HepG2 (cell line): Measurements from ENCODE around the gene SIAH2. TPM values are rescaled to one million over a fixed set of nuclear protein-coding genes. Genes with fewer than 3 reads are reported as not detected.

Source experiments
- ATAC-seq: fragments of 200-7000 bp; cut with Tn5 transposase; 3 replicates; pipeline ENCODE4 v1.9.1; 2020; ENCODE audit warnings: mild to moderate bottlenecking, moderate library complexity
- BruUV-seq: library from RNA; stranded (reverse); fragments of 400-500 nt; replicated peaks from 2 replicates; lab custom pipeline; 2021; lab: Mats Ljungman, UMichigan
- CTCF ChIA-PET: fragments of 300-600 bp; formaldehyde crosslinking; extraction: SDS; loops from one replicate; lab custom pipeline; 2021; ENCODE audit warnings: low total read pairs, inconsistent platforms, low intra/inter-chr PET ratio; lab: Yijun Ruan, JAX
- POLR2A ChIA-PET: fragments of 350-600 bp; sonication (Branson Sonifier 250); formaldehyde crosslinking; loops from one replicate; lab custom pipeline; 2020; ENCODE audit warnings: antibody characterized with exemption, inconsistent platforms; lab: Yijun Ruan, JAX
- DNase-seq: peaks from one replicate; pipeline ENCODE4 v3.0.0-alpha.2; 2015; ENCODE audit warnings: low spot score
- FAIRE-seq: peaks from 3 replicates; lab custom pipeline; 2011; peaks lifted over from hg19 to GRCh38; lab: Jason Lieb, UNC
- H2AFZ ChIP-seq: one replicate; pipeline ENCODE4 v1.6.1; 2011; ENCODE audit warnings: low read length, inconsistent platforms
- H3K27ac ChIP-seq: fragments of 300-600 bp; 3 replicates; pipeline ENCODE4 v1.8.0; 2011; ENCODE audit warnings: mixed run types, mild to moderate bottlenecking, mixed read lengths, low read length, inconsistent platforms; ENCODE audit not compliant: insufficient read depth; ENCODE audit errors: extremely low read length
- H3K27me3 ChIP-seq, 2 experiments: fragments of 200-600 bp in 1 of 2; 2 replicates in 1 of 2; 3 replicates in 1 of 2; pipeline versions ENCODE4 v1.6.0 to v1.8.0; 2011; ENCODE audit warnings: low read length in 2 of 2, mild to moderate bottlenecking in 2 of 2, moderate library complexity in 2 of 2, inconsistent platforms in 1 of 2; ENCODE audit not compliant: insufficient read depth in 2 of 2, control insufficient read depth in 1 of 2
- H3K36me3 ChIP-seq, 2 experiments: fragments of 200-600 bp in 1 of 2; replicated peaks in 1 of 2; 2 replicates in 1 of 2; 3 replicates in 1 of 2; pipeline versions ENCODE4 v1.5.1 to v1.8.0; 2011; ENCODE audit warnings: low read length in 2 of 2, inconsistent platforms in 1 of 2; ENCODE audit not compliant: insufficient read depth in 2 of 2, control insufficient read depth in 1 of 2
- H3K4me1 ChIP-seq: 2 replicates; pipeline ENCODE4 v1.5.1; 2012; ENCODE audit warnings: low read length, inconsistent platforms; ENCODE audit not compliant: insufficient read depth
- H3K4me2 ChIP-seq: 2 replicates; pipeline ENCODE4 v1.6.0; 2011; ENCODE audit warnings: low read depth, low read length, inconsistent platforms
- H3K4me3 ChIP-seq, 3 experiments: fragments of 200-600 bp in 1 of 3; sonication (generic), shearing (Covaris generic) in 1 of 3; replicated peaks in 1 of 3; 2 replicates each; pipeline ENCODE4 v1.5.1; 2011 to 2016; ENCODE audit warnings: low read length in 3 of 3, inconsistent platforms in 2 of 3, low read depth in 2 of 3, mild to moderate bottlenecking in 2 of 3, control low read depth in 1 of 3, mixed read lengths in 1 of 3; ENCODE audit not compliant: insufficient read depth in 1 of 3
- H3K79me2 ChIP-seq: one replicate; pipeline ENCODE4 v1.6.1; 2011; ENCODE audit warnings: low read length, inconsistent platforms; ENCODE audit not compliant: insufficient read depth
- H3K9ac ChIP-seq: 2 replicates; pipeline ENCODE4 v1.6.0; 2011; ENCODE audit warnings: mild to moderate bottlenecking, low read depth, low read length, inconsistent platforms; ENCODE audit not compliant: insufficient read depth
- H3K9me3 ChIP-seq: 2 replicates; pipeline ENCODE4 v1.5.1; 2012; ENCODE audit warnings: mild to moderate bottlenecking, low read length
- H4K20me1 ChIP-seq: 2 replicates; pipeline ENCODE4 v1.6.0; 2011; ENCODE audit warnings: inconsistent platforms, mild to moderate bottlenecking, low read length, moderate library complexity; ENCODE audit not compliant: insufficient read depth
- ADNP ChIP-seq: sonication (generic); formaldehyde crosslinking; IDR thresholded peaks from 2 replicates; pipeline ENCODE4 v1.4.0; 2020; ENCODE audit warnings: missing genetic modification reagents
- ARHGAP35 ChIP-seq: sonication (generic); formaldehyde crosslinking; IDR thresholded peaks from 2 replicates; pipeline ENCODE4 v1.9.0; 2022; ENCODE audit warnings: mild to moderate bottlenecking, inconsistent platforms, moderate library complexity, missing genetic modification reagents, borderline replicate concordance
- DPF2 ChIP-seq: sonication (generic); formaldehyde crosslinking; IDR thresholded peaks from 2 replicates; pipeline ENCODE4 v1.4.0; 2020; ENCODE audit warnings: mild to moderate bottlenecking, low read depth, missing genetic modification reagents, borderline replicate concordance
- EZH2 ChIP-seq: conservative IDR thresholded peaks from 2 replicates; pipeline ENCODE4 v1.6.1; 2012; ENCODE audit warnings: mild to moderate bottlenecking, low read depth, low read length, moderate library complexity
- HMGXB3 ChIP-seq: sonication (generic); formaldehyde crosslinking; IDR thresholded peaks from 2 replicates; pipeline ENCODE4 v1.4.0; 2020; ENCODE audit warnings: missing genetic modification reagents, borderline replicate concordance
- KLF6 ChIP-seq: IDR thresholded peaks from 2 replicates; pipeline ENCODE4 v1.8.0; 2016; ENCODE audit warnings: missing biosample characterization, missing genetic modification reagents
- MIER3 ChIP-seq: IDR thresholded peaks from 2 replicates; pipeline ENCODE4 v1.6.1; 2016; ENCODE audit warnings: missing compliant biosample characterization, borderline replicate concordance
- SATB2 ChIP-seq: sonication (generic); formaldehyde crosslinking; IDR thresholded peaks from 2 replicates; pipeline ENCODE4 v1.5.0; 2020; ENCODE audit warnings: missing genetic modification reagents
- ZFP82 ChIP-seq: sonication (generic); formaldehyde crosslinking; IDR thresholded peaks from 2 replicates; pipeline ENCODE4 v1.5.1; 2020; ENCODE audit warnings: mild to moderate bottlenecking, missing genetic modification reagents, borderline replicate concordance
- ZNF235 ChIP-seq: sonication (generic); formaldehyde crosslinking; IDR thresholded peaks from 2 replicates; pipeline ENCODE4 v1.8.1; 2023; ENCODE audit warnings: mild to moderate bottlenecking, missing genetic modification reagents, borderline replicate concordance
- ZNF572 ChIP-seq: sonication (generic); formaldehyde crosslinking; IDR thresholded peaks from 2 replicates; pipeline ENCODE4 v1.5.1; 2020; ENCODE audit warnings: mild to moderate bottlenecking, missing genetic modification reagents
- WGBS: methylation state at CpG from one replicate; pipeline ENCODE4 v1.1.6; 2017; ENCODE audit warnings: low lambda C conversion rate; 5-methylcytosine and 5-hydroxymethylcytosine counted together
- in situ Hi-C: cut with HindIII; loops from 2 replicates; pipeline ENCODE4 v1.10.0; 2017; ENCODE audit warnings: low pct_unique_long_range_greater_than_20kb; ENCODE audit not compliant: extremely low pct_ligation_motif_present
- intact Hi-C: fragments of 100-400 bp; cut with micrococcal nuclease; formaldehyde crosslinking; loops from one replicate; pipeline ENCODE4 v1.10.0; 2022; ENCODE audit not compliant: unreplicated experiment
- polyA plus RNA-seq, 8 experiments: library from polyadenylated mRNA; depleted of rRNA in 3 of 8; stranded (reverse) in 7 of 8; unstranded in 1 of 8; fragments of >200 nt; fragmentation: Illumina TruSeq in 4 of 8; extraction: Trizol in 4 of 8; gene quantifications; 2 replicates each; pipeline versions ENCODE4 v1.2.1 to v1.2.3, GENCODE V29; 2011 to 2016; ENCODE audit warnings: low read depth in 4 of 8, missing spikeins in 1 of 8, mixed read lengths in 1 of 8; ENCODE audit not compliant: insufficient read depth in 1 of 8
- total RNA-seq, 5 experiments: library from RNA; depleted of rRNA; stranded (reverse); fragments of >200 nt; fragmentation: Illumina TruSeq; extraction: Trizol; gene quantifications; 2 replicates each; pipeline ENCODE4 v1.2.3, GENCODE V29; 2016; ENCODE audit warnings: low read depth in 1 of 5

Gene SIAH2
- total and polyA plus RNA-seq, 2 of the 13 experiments (the other 11 are each of a cell fraction or from before 2014, with no cell fraction given): 71.8 to 117 TPM

- DNase-seq (no peak), FAIRE-seq (no peak), ATAC-seq (no peak)
- Histone ChIP-seq H3K79me2 (peaks cover 94% of the 10 kb centered on the region), H3K36me3 (peaks cover 6 to 55% of the 10 kb centered on the region in 2 experiments; a peak in 4 of 5 replicates), H3K9ac (no peak overlapping the region), H3K4me1 (peaks cover 100% of the 10 kb centered on the region), H3K27me3 (no peaks in the 10 kb centered on the region), H3K4me3 (no peak overlapping the region), H2AFZ (no peak overlapping the region), H3K9me3 (no peaks in the 10 kb centered on the region), H3K4me2 (no peak overlapping the region), H4K20me1 (peaks cover 79% of the 10 kb centered on the region), H3K27ac (no peak overlapping the region)
- TF ChIP-seq MIER3 (CRISPR knock-in tag) (no peak), ZFP82 (CRISPR knock-in tag) (no peak), HMGXB3 (CRISPR knock-in tag) (no peak), KLF6 (CRISPR knock-in tag) (no peak), ZNF235 (CRISPR knock-in tag) (no peak), ZNF572 (CRISPR knock-in tag) (no peak), DPF2 (CRISPR knock-in tag) (no peak), EZH2 (no peak), ADNP (no peak), SATB2 (CRISPR knock-in tag) (no peak), ARHGAP35 (CRISPR knock-in tag) (no peak)
- WGBS: 100% methylated on average over 3 of the region's 3 CpGs
- in situ Hi-C loops: no loop called here
- no TSS peak for BruUV-seq
- CTCF ChIA-PET: no interaction called here
- POLR2A ChIA-PET: interaction anchor here (0.7 to 3.5 kb wide), 3 partner anchors 9 to 17 kb away, joined by 3 to 32 read pairs (median 3); partner anchors contain the start of gene SIAH2
- intact Hi-C loops: no loop called here
Measured at GRCh38 chr3:150745832-150746231, 17.1 kb downstream of the SIAH2 start.
